ENCODE measurements around the gene TMEM178B.
"Not testable (repeated sequence)": the region's sequence is repeated elsewhere in the genome, so short reads cannot be mapped to it uniquely, and the experiment has no call there.

Gene TMEM178B

DNA sequence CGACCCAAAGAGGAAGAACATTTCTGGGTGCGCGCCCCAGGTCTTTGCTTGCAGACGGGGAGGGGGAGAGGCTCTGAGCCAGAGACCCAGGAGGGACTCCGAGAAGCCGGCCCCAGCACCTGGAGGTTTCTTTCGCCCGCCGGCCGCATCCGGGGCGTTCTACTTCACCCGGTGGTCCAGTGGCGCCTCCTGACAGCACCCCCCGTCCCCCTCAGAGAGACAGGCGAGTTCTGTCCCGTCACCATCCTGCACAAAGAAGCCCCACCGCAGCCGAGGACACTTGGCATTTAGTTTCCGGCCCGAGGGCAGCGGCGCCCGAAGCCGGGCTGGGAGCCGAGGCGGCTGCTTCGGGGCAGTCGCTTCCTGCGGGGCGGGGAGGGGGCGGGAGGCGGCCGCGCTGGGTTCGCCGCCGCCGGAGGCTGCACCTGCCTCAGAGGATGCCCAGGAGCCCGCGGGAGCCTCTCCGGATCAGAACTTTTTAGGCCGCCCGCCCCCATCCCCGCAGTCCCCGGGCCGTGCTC, at the start of gene TMEM178B:
TSS of gene TMEM178B (plus strand) at position 424 of the 521 bp plus-strand sequence.
- no peak for DNase-seq

DNA sequence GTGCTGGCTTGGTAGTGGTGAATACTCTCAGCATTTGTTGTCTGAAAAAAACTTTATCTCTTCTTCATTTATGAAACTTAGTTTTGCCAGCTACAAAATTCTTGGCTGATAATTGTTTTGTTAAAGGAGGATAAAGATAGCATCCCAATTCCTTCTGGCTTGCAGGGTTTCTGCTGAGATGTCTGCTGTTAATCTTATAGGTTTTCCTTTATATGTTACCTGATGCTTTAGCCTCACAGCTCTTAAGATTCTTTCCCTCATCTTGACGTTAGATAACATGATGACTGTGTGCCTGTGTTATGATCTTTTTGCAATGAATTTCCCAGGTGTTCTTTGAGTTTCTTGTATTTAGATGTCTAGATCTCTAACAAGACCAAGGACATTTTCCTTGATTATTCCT, 49.2 kb upstream of the TMEM178B start:
- DNase-seq: no peak

- no peak for DNase-seq
These were observed 46.8 kb upstream of the TMEM178B start for GRCh38 chr7:141027043-141027442.

DNA sequence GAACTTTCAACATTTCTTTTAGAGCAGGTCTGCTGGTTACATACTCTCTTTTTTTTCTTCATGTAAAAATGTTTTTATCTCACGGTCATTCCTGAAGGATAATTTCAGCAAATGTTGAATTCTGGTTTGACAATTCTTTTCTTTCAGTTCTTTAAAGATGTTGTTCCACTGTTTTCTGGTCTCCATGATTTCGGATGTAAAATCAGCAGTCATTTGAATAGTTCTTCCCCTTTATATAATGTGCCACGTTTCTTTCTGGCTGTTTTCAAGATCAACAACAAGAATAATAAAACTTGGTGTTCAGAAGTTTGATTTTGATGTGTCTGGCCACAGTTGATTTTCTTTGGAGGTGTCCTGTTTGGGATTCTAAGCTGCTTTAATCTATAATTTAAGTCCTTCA, 45.1 kb upstream of the TMEM178B start:
- DNase-seq: no peak

DNA sequence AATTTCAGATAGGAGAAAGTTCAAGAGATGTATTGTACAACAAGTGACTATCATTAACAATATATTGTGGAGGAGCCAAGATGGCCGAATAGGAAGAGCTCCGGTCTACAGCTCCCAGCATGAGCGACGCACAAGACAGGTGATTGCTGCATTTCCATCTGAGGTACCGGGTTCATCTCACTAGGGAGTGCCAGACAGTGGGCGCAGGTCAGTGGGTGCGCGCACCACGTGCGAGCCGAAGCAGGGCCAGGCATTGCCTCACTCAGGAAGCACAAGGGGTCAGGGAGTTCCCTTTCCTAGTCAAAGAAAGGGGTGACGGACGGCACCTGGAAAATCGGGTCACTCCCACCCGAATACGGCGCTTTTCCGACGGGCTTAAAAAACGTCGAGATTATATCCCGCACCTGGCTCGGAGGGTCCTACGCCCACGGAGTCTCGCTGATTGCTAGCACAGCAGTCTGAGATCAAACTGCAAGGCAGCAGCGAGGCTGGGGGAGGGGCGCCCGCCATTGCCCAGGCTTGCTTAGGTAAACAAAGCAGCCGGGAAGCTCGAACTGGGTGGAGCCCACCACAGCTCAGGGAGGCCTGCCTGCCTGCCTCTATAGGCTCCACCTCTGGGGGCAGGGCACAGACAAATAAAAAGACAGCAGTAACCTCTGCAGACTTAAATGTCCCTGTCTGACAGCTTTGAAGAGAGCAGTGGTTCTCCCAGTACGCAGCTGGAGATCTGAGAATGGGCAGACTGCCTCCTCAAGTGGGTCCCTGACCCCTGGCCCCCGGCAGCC, 41.1 kb upstream of the TMEM178B start:
- DNase-seq: not testable (repeated sequence)

- DNase-seq: not testable (repeated sequence)
These were observed 35.8 kb upstream of the TMEM178B start for GRCh38 chr7:141038100-141038499.

DNA sequence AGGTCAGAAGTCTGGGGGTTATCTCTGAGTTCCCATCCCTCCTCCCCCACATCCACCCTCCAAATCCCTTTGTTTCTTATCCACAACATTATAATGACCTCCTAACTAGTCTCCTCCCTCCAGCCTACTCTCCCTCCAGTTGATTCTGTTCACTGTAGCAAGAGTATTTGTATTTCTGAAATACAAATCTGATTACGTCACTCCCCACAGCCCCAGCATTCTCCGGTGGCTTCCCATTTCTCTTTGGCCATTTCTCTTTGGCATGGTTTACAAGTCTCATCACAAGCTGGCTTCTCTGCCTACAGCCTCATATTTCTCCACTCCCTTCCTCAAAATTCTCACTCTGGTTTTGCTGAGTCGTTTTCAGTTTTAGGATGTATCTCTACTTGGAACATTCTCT, 34.5 kb upstream of the TMEM178B start:
- DNase-seq: peak; percentile 64

DNA sequence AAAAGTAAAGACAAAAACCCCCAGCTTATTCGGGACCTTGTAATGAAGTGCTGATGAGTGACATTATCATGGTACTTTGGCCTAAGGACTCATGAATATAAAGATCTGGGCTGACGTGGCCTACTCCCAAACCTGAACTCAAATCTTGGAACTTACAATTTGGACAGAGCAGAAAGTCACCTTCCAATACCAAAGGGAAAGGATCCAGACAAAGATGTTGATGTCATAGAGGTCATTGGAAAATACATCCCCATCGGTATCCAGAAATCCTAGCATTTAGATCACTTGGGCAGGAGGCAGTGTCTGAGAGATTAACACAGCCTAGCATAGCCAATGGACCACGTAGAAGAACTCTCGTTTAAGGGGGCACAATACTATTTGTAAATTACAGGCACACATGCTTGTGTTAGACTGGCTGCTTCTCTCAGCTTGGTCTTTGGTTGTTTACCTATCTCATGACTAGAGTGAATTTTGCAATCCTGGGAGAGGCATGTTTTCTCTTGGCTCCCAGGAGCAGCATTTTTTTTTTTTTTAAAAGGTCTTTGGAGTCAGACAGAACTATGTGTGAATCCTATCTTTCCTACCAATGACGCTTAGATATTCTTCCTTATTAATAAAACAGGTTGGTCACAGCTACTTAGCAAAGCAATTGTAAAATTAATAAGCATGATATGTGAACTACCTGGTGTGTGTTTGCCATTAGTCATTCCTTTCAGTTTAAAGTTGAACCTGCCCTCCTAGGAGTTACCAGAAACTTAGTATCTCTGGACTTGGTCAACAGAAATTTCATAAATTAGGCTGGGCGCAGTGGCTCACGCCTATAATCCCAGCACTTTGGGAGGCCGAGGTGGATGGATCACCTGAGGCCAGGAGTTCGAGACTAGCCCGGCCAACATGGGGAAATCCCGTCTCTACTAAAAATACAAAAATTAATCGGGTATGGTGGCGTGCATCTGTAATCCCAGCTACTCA, 31.4 kb upstream of the TMEM178B start:
- DNase-seq: peak; percentile 76

GRCh38 chr7:141043616-141044015, 30.2 kb upstream of the TMEM178B start:
- peak; percentile 67 for DNase-seq

GRCh38 chr7:141045126-141045841, 28.6 kb upstream of the TMEM178B start:
- DNase-seq: peak; percentile 90

GRCh38 chr7:141045842-141046620, 27.8 kb upstream of the TMEM178B start:
- DNase-seq: peak; percentile 92

GRCh38 chr7:141053626-141054025, 20.2 kb upstream of the TMEM178B start:
- DNase-seq: no peak

- DNase-seq: no peak
These were observed 18.7 kb upstream of the TMEM178B start for GRCh38 chr7:141055146-141055545.

GRCh38 chr7:141057788-141058187, 16.1 kb upstream of the TMEM178B start:
- no peak for DNase-seq

DNA sequence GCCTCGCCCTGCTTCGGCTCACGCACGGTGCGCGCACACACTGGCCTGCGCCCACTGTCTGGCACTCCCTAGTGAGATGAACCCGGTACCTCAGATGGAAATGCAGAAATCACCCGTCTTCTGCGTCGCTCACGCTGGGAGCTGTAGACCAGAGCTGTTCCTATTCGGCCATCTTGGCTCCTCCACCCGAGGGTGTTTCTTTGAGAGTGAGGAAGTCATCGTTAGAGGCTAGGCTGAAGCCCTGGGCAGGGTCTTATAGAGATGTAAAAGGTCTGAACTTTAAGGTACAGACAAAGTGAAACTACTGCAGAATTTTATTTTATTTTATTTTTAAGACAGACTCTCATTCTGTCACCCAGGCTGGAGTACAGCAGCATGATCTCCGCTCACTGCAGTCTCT, 6.0 kb upstream of the TMEM178B start:
- not testable (repeated sequence) for DNase-seq

- DNase-seq: no peak
These were observed 2.5 kb upstream of the TMEM178B start for GRCh38 chr7:141071260-141071854.

- DNase-seq: peak; percentile 12
These were observed 1.9 kb upstream of the TMEM178B start for GRCh38 chr7:141071855-141072547.

DNA sequence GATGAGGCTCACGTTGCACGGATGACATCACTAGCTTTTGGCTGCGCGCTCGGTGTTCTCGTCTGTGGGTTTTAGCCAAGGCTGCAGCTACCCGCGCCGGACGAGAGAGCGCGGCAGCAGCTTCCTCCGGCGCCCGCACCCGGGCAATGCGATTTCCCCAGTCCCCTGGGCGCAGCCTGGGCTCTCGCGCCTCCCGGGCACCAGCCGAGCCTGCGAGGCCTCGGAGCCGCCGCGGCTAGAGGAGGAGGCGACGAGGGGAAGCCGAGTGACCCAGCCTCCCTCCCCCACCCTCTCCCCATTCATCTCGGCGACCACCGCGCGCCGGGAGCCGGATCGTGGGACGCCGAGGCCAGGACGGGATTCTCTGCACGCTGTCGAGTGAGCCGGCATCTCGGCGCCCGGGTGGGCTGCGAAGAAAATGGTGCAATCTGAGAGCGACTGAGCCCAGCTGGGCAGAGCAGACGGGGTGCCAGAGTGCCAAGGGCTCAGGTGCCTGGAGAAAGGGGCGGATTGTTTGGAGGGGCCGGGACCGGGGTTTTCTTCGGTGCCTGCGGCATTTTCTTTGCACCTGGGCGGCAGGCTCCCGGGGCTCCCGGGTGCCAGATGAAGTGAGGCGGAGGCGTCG, 1.2 kb upstream of the TMEM178B start:
- DNase-seq: peak; percentile 86

DNA sequence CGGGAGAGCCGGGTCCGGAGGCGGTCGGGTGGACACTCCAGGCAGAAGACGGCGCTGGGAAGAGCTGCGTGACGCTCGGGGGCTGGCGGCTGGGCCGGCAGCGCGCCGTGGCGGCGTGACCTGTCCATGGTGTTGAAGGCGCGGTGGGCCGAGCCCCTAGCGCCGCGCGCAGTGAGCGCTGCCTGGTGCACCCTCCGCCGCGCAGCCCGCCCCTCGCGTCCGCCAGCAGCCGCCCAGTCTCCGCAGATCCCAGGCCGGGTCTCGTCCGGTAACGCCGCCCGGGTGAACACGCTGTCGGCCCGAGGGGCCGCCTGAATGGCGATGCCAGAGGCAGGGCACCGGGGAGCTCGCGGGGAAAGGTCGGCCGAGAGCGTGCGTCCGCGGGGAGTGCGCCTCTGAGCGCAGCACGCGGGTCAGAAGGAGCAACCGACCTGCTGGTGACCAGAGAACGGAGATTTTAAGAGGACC, 657 bp upstream of the TMEM178B start:
- peak; percentile 52 for DNase-seq

Data from NCI-H226 (cell line).